K562 (cell line): Measurements from ENCODE around the gene ATP5PB. TPM values are rescaled to one million over a fixed set of nuclear protein-coding genes. Genes with fewer than 3 reads are reported as not detected.

Source experiments
- ATAC-seq: fragments of 200-7000 bp; cut with Tn5 transposase; 3 replicates; pipeline ENCODE4 v1.9.1; 2020; ENCODE audit warnings: moderate library complexity
- BruUV-seq: library from RNA; stranded (reverse); fragments of 400-500 nt; replicated peaks from 2 replicates; lab custom pipeline; 2021; lab: Mats Ljungman, UMichigan
- CTCF ChIA-PET: fragments of 300-600 bp; formaldehyde crosslinking; extraction: SDS; loops from one replicate; lab custom pipeline; 2021; ENCODE audit warnings: low intra/inter-chr PET ratio; lab: Yijun Ruan, JAX
- POLR2A ChIA-PET: fragments of 300-600, 350-650 bp; sonication (Branson Sonifier 250); formaldehyde crosslinking; extraction: SDS; loops from one replicate; lab custom pipeline; 2021; ENCODE audit warnings: antibody characterized with exemption, inconsistent platforms; lab: Yijun Ruan, JAX
- DNase-seq, 4 experiments: peaks; one replicate each; pipeline versions ENCODE4 v3.0.0 to v3.0.0-alpha.2; 2011 to 2018; ENCODE audit warnings: low spot score in 3 of 4, mixed read lengths in 3 of 4; ENCODE audit errors: extremely low read depth in 1 of 4
- FAIRE-seq: peaks from 2 replicates; lab custom pipeline; 2011; peaks lifted over from hg19 to GRCh38; lab: Jason Lieb, UNC
- H2AFZ ChIP-seq: 2 replicates; pipeline ENCODE4 v1.6.0; 2011; ENCODE audit warnings: low read depth, low read length, control low read depth, inconsistent platforms
- H3K27ac ChIP-seq: fragments of 200-600 bp; 3 replicates; pipeline ENCODE4 v1.8.0; 2011; ENCODE audit warnings: low read depth, mild to moderate bottlenecking, control low read depth, inconsistent platforms, low read length, moderate library complexity, mixed read lengths; ENCODE audit errors: extremely low read depth
- H3K27me3 ChIP-seq, 2 experiments: fragments of 300-600 bp in 1 of 2; 2 replicates in 1 of 2; 3 replicates in 1 of 2; pipeline versions ENCODE4 v1.6.0 to v1.8.0; 2011; ENCODE audit warnings: inconsistent platforms in 2 of 2, low read length in 2 of 2, mild to moderate bottlenecking in 1 of 2, mixed read lengths in 1 of 2, moderate library complexity in 1 of 2; ENCODE audit not compliant: control insufficient read depth in 2 of 2, insufficient read depth in 2 of 2
- H3K36me3 ChIP-seq: fragments of 300-600 bp; 3 replicates; pipeline ENCODE4 v1.8.0; 2011; ENCODE audit warnings: mild to moderate bottlenecking, low read length, inconsistent platforms; ENCODE audit not compliant: control insufficient read depth, insufficient read depth
- H3K4me1 ChIP-seq, 2 experiments: fragments of 200-600 bp in 1 of 2; replicated peaks in 1 of 2; 2 replicates in 1 of 2; 3 replicates in 1 of 2; pipeline versions ENCODE4 v1.5.1 to v1.8.0; 2011; ENCODE audit warnings: inconsistent platforms in 2 of 2, low read length in 2 of 2, mild to moderate bottlenecking in 1 of 2, mixed read lengths in 1 of 2, moderate library complexity in 1 of 2; ENCODE audit not compliant: control insufficient read depth in 2 of 2, insufficient read depth in 2 of 2
- H3K4me2 ChIP-seq: 2 replicates; pipeline ENCODE4 v1.6.1; 2011; ENCODE audit warnings: low read length, control low read depth, inconsistent platforms, mixed read lengths; ENCODE audit not compliant: insufficient read depth
- H3K4me3 ChIP-seq: fragments of 200-600 bp; sonication (generic), shearing (Covaris generic); 2 replicates; pipeline ENCODE4 v1.5.1; 2016; ENCODE audit warnings: control low read depth, inconsistent platforms
- H3K79me2 ChIP-seq: fragments of 200-600 bp; 3 replicates; pipeline ENCODE4 v1.8.0; 2011; ENCODE audit warnings: low read length, inconsistent platforms; ENCODE audit not compliant: control insufficient read depth, insufficient read depth
- H3K9ac ChIP-seq, 2 experiments: 2 replicates each; pipeline versions ENCODE4 v1.6.0 to v1.6.1; 2011; ENCODE audit warnings: low read depth in 2 of 2, low read length in 2 of 2, control low read depth in 1 of 2, inconsistent platforms in 1 of 2, mild to moderate bottlenecking in 1 of 2, mixed read lengths in 1 of 2; ENCODE audit not compliant: insufficient read depth in 1 of 2
- H3K9me1 ChIP-seq: one replicate; pipeline ENCODE4 v1.6.0; 2011; ENCODE audit warnings: inconsistent platforms, mild to moderate bottlenecking, low read length, moderate library complexity; ENCODE audit not compliant: control insufficient read depth, insufficient read depth
- H3K9me3 ChIP-seq: replicated peaks from 2 replicates; pipeline ENCODE4 v1.5.1; 2011; ENCODE audit warnings: low read depth, low read length, inconsistent platforms; ENCODE audit not compliant: control insufficient read depth, insufficient read depth
- H4K20me1 ChIP-seq: replicated peaks from 2 replicates; pipeline ENCODE4 v1.6.1; 2011; ENCODE audit warnings: low read length, inconsistent platforms, mixed read lengths; ENCODE audit not compliant: control insufficient read depth, insufficient read depth
- KLF16 ChIP-seq: IDR thresholded peaks from 2 replicates; pipeline ENCODE4 v1.6.1; 2016; ENCODE audit warnings: antibody characterized with exemption
- MXI1 ChIP-seq: IDR thresholded peaks from 2 replicates; pipeline ENCODE4 v1.6.1; 2011; ENCODE audit warnings: low read depth, mild to moderate bottlenecking, improper control_type of control experiment, low read length
- ZNF717 ChIP-seq: fragments of 250-450 bp; sonication (Bioruptor Pico); IDR thresholded peaks from 2 replicates; pipeline ENCODE4 v1.5.0; 2021
- WGBS: fragments of 100-300 bp; shearing (Covaris generic); methylation state at CpG from one replicate; pipeline ENCODE4 v1.1.6; 2016; ENCODE audit warnings: low coverage, mixed read lengths; ENCODE audit not compliant: insufficient coverage; ENCODE audit errors: missing lambda C conversion rate; 5-methylcytosine and 5-hydroxymethylcytosine counted together
- in situ Hi-C: fragments of 300-500 bp; cut with MboI; formaldehyde crosslinking; loops from 4 replicates; pipeline ENCODE4 v1.15.0; 2018; ENCODE audit warnings: inconsistent platforms, mixed read lengths
- intact Hi-C: fragments of 100-400 bp; cut with micrococcal nuclease; formaldehyde crosslinking; loops from 2 replicates; pipeline ENCODE4 v1.14.2; 2022
- polyA plus RNA-seq, 8 experiments: library from polyadenylated mRNA; depleted of rRNA in 4 of 8; stranded (reverse) in 5 of 8; unstranded in 3 of 8; fragments of >200 nt; fragmentation: Nextera tagmentation in 2 of 8; fragmentation: Illumina TruSeq in 1 of 8; extraction: Ambion mirVana in 2 of 8; extraction: Trizol in 1 of 8; gene quantifications; 2 replicates each; pipeline versions ENCODE4 v1.2.1 to v1.2.3, GENCODE V29; 2011 to 2014; ENCODE audit warnings: inconsistent platforms in 1 of 8, missing spikeins in 1 of 8
- total RNA-seq, 7 experiments: library from RNA; depleted of rRNA in 6 of 7; stranded (reverse); fragments of >200 nt in 6 of 7; fragmentation: Illumina TruSeq in 2 of 7; extraction: Trizol in 2 of 7; gene quantifications; 2 replicates each; pipeline versions ENCODE4 v1.2.1 to v1.2.3, GENCODE V29; 2011 to 2021; ENCODE audit warnings: low replicate concordance in 1 of 7
- TF ChIP-seq, protein P1 (sequence below): fragments of 450-650 bp; formaldehyde crosslinking; IDR thresholded peaks from 2 replicates; pipeline ENCODE4 v1.4.0; 2020; ENCODE audit warnings: mild to moderate bottlenecking
- TF ChIP-seq, protein P2 (sequence below): fragments of 450-650 bp; formaldehyde crosslinking; IDR thresholded peaks from 2 replicates; pipeline ENCODE4 v1.4.0; 2020; ENCODE audit warnings: mild to moderate bottlenecking, mixed read lengths

Gene ATP5PB
- total and polyA plus RNA-seq, 9 of the 15 experiments (the other 6 are each of a cell fraction or from before 2014, with no cell fraction given), result 651 to 2,735 (median 1,061) TPM

DNA sequence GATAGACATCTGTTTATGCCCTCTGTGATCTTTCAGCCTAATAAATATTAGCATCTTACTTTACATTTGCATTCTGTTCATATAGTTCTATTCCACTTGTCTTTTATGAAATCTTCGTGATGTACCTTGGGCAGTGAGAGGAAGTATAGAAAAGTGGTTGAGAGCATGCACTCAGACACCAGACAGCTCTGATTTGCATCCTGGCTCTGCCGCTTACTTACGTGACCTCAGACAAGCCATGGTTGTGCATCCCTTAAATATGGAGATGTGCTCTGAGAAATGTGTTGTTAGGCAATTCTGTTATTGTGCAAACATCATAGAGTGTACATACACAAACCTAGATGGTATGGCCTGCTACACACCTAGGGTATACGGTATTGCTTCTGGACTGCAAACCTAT lies 44.7 kb upstream of the ATP5PB start:
- DNase-seq (no peak), ATAC-seq (no peak), FAIRE-seq (no peak)
- no peaks in the 10 kb centered on the region for H3K9me1 ChIP-seq
- intact Hi-C loops, result no loop called here
- H3K36me3 ChIP-seq, result no peaks in the 10 kb centered on the region
- no TSS peak for BruUV-seq
- no peak overlapping the region for H3K4me3 ChIP-seq
- H3K27me3 ChIP-seq, result peaks cover 34 to 37% of the 10 kb centered on the region in 2 experiments
- no peak overlapping the region for H2AFZ ChIP-seq
- ChIA-PET POLR2A (interaction anchor here (1.0 kb wide), 1 partner anchor 8 kb away, joined by 3 read pairs; no protein-coding TSS in a partner anchor), CTCF (no interaction called here)
- H3K27ac ChIP-seq, result no peak overlapping the region
- H3K9ac ChIP-seq, result no peak overlapping the region
- no peaks in the 10 kb centered on the region for H3K9me3 ChIP-seq
- H4K20me1 ChIP-seq, result no peaks in the 10 kb centered on the region
- H3K4me1 ChIP-seq, result no peaks in the 10 kb centered on the region
- WGBS, result 5% methylated on average over 4 of the region's 4 CpGs
- H3K79me2 ChIP-seq, result no peaks in the 10 kb centered on the region
- TF ChIP-seq ZNF717 (CRISPR knock-in tag) (no peak), KLF16 (no peak)
- TF ChIP-seq, protein P1, sequence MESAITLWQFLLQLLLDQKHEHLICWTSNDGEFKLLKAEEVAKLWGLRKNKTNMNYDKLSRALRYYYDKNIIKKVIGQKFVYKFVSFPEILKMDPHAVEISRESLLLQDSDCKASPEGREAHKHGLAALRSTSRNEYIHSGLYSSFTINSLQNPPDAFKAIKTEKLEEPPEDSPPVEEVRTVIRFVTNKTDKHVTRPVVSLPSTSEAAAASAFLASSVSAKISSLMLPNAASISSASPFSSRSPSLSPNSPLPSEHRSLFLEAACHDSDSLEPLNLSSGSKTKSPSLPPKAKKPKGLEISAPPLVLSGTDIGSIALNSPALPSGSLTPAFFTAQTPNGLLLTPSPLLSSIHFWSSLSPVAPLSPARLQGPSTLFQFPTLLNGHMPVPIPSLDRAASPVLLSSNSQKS (CRISPR knock-in tag), result no peak
- in situ Hi-C loops, result no loop called here
- H3K4me2 ChIP-seq, result no peak overlapping the region

GRCh38 chr1:111406321-111406768 lies 42.9 kb upstream of the ATP5PB start:
- peaks cover 30 to 38% of the 10 kb centered on the region in 2 experiments for H3K27me3 ChIP-seq
- no peak for DNase-seq
- POLR2A ChIA-PET, result no interaction called here
- in situ Hi-C loops, result no loop called here
- no peak for ATAC-seq
- no peak for FAIRE-seq
- CTCF ChIA-PET, result no interaction called here
- no peaks in the 10 kb centered on the region for H4K20me1 ChIP-seq
- no peak overlapping the region for H3K4me2 ChIP-seq
- no peak overlapping the region for H3K4me3 ChIP-seq
- TF ChIP-seq, protein P2, sequence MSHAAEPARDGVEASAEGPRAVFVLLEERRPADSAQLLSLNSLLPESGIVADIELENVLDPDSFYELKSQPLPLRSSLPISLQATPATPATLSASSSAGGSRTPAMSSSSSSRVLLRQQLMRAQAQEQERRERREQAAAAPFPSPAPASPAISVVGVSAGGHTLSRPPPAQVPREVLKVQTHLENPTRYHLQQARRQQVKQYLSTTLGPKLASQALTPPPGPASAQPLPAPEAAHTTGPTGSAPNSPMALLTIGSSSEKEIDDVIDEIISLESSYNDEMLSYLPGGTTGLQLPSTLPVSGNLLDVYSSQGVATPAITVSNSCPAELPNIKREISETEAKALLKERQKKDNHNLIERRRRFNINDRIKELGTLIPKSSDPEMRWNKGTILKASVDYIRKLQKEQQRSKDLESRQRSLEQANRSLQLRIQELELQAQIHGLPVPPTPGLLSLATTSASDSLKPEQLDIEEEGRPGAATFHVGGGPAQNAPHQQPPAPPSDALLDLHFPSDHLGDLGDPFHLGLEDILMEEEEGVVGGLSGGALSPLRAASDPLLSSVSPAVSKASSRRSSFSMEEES (CRISPR knock-in tag), result no peak
- no peak for TF ChIP-seq MXI1
- H3K9ac ChIP-seq, result no peak overlapping the region
- H3K27ac ChIP-seq, result no peak overlapping the region
- no peak overlapping the region for H2AFZ ChIP-seq
- H3K9me3 ChIP-seq, result no peaks in the 10 kb centered on the region
- intact Hi-C loops, result no loop called here
- H3K36me3 ChIP-seq, result no peaks in the 10 kb centered on the region
- BruUV-seq, result no TSS peak
- 8% methylated on average over 2 of the region's 2 CpGs for WGBS
- no peaks in the 10 kb centered on the region for H3K79me2 ChIP-seq
- no peaks in the 10 kb centered on the region for H3K9me1 ChIP-seq
- no peaks in the 10 kb centered on the region for H3K4me1 ChIP-seq
